HK-2 (cell line): ENCODE measurements around the gene HEPH.
"Not testable (repeated sequence)": the region's sequence is repeated elsewhere in the genome, so short reads cannot be mapped to it uniquely, and the experiment has no call there.

Experiments used
- DNase-seq: peaks from one replicate; pipeline ENCODE4 v3.0.0-alpha.2; 2018; ENCODE audit not compliant: unreplicated experiment

Gene HEPH

GRCh38 chrX:66232296-66232695, 68.2 kb downstream of the HEPH start:
- no peak for DNase-seq

GRCh38 chrX:66233209-66233608, 69.2 kb downstream of the HEPH start:
- no peak for DNase-seq

- DNase-seq = not testable (repeated sequence)
Measured at GRCh38 chrX:66233904-66234303, 69.9 kb downstream of the HEPH start.

GRCh38 chrX:66255359-66255967, 91.4 kb downstream of the HEPH start:
- DNase-seq = no peak

GRCh38 chrX:66262807-66263206, 98.8 kb downstream of the HEPH start:
- DNase-seq = no peak
